Astrocyte (in vitro differentiated cells and primary cell): ENCODE measurements around the gene KRTAP21-3. TPM values are rescaled to one million over a fixed set of nuclear protein-coding genes. Genes with fewer than 3 reads are reported as not detected.

Experiments used
- DNase-seq: peaks from one replicate; pipeline ENCODE4 v3.0.0-alpha.2; 2010; ENCODE audit warnings: low read depth
- FAIRE-seq: peaks from 2 replicates; lab custom pipeline; 2011; peaks lifted over from hg19 to GRCh38; lab: Jason Lieb, UNC
- H2AFZ ChIP-seq: 2 replicates; pipeline ENCODE4 v1.6.0; 2012; ENCODE audit warnings: low read depth, low read length, inconsistent platforms
- H3K27ac ChIP-seq: 2 replicates; pipeline ENCODE4 v1.5.1; 2011; ENCODE audit warnings: low read depth, low read length, inconsistent platforms
- H3K27me3 ChIP-seq: 2 replicates; pipeline ENCODE4 v1.6.0; 2011; ENCODE audit warnings: low read length, inconsistent platforms; ENCODE audit not compliant: insufficient read depth
- H3K36me3 ChIP-seq: 2 replicates; pipeline ENCODE4 v1.5.1; 2011; ENCODE audit warnings: low read length, inconsistent platforms; ENCODE audit not compliant: insufficient read depth
- H3K4me1 ChIP-seq: 2 replicates; pipeline ENCODE4 v1.5.1; 2011; ENCODE audit warnings: low read length, inconsistent platforms; ENCODE audit not compliant: insufficient read depth
- H3K4me2 ChIP-seq: 2 replicates; pipeline ENCODE4 v1.6.0; 2012; ENCODE audit warnings: low read length, inconsistent platforms
- H3K4me3 ChIP-seq: 2 replicates; pipeline ENCODE4 v1.5.1; 2011; ENCODE audit warnings: low read depth, mild to moderate bottlenecking, low read length, inconsistent platforms; ENCODE audit not compliant: insufficient read depth
- H3K79me2 ChIP-seq: 2 replicates; pipeline ENCODE4 v1.6.0; 2012; ENCODE audit warnings: mild to moderate bottlenecking, low read length, inconsistent platforms; ENCODE audit not compliant: insufficient read depth
- H3K9ac ChIP-seq: 2 replicates; pipeline ENCODE4 v1.6.0; 2012; ENCODE audit warnings: mild to moderate bottlenecking, low read length, inconsistent platforms
- H3K9me3 ChIP-seq: 2 replicates; pipeline ENCODE4 v1.5.1; 2012; ENCODE audit warnings: low read depth, mild to moderate bottlenecking, low read length, inconsistent platforms; ENCODE audit not compliant: insufficient read depth
- H4K20me1 ChIP-seq: 2 replicates; pipeline ENCODE4 v1.6.0; 2012; ENCODE audit warnings: low read length, inconsistent platforms; ENCODE audit not compliant: insufficient read depth
- H3K27ac Mint-ChIP-seq: one replicate; pipeline ENCODE4 v1.8.0; 2021; ENCODE audit warnings: mild to moderate bottlenecking, mixed read lengths; ENCODE audit not compliant: unreplicated experiment
- H3K27me3 Mint-ChIP-seq: one replicate; pipeline ENCODE4 v1.8.0; 2021; ENCODE audit warnings: low read depth, mixed read lengths; ENCODE audit not compliant: unreplicated experiment
- H3K36me3 Mint-ChIP-seq: one replicate; pipeline ENCODE4 v1.8.0; 2021; ENCODE audit warnings: low read depth, mixed read lengths; ENCODE audit not compliant: unreplicated experiment
- H3K4me1 Mint-ChIP-seq: one replicate; pipeline ENCODE4 v1.8.0; 2021; ENCODE audit warnings: low read depth, mixed read lengths; ENCODE audit not compliant: unreplicated experiment
- H3K4me3 Mint-ChIP-seq: one replicate; pipeline ENCODE4 v1.8.0; 2021; ENCODE audit warnings: mild to moderate bottlenecking, moderate library complexity, mixed read lengths; ENCODE audit not compliant: unreplicated experiment
- H3K9me3 Mint-ChIP-seq: one replicate; pipeline ENCODE4 v1.8.0; 2021; ENCODE audit warnings: mild to moderate bottlenecking, mixed read lengths; ENCODE audit not compliant: unreplicated experiment
- CTCF ChIP-seq: IDR thresholded peaks from 2 replicates; pipeline ENCODE4 v1.5.1; 2011; ENCODE audit warnings: low read depth, mild to moderate bottlenecking, inconsistent platforms, low read length, moderate library complexity; ENCODE audit not compliant: insufficient read depth
- EZH2 ChIP-seq: IDR thresholded peaks from 2 replicates; pipeline ENCODE4 v1.6.1; 2012; ENCODE audit warnings: mild to moderate bottlenecking, low read length, inconsistent platforms; ENCODE audit not compliant: insufficient read depth
- total RNA-seq: library from RNA; stranded (reverse); gene quantifications from 2 replicates; pipeline ENCODE4 v1.2.1, GENCODE V29; 2021

The KRTAP21-3 gene
- total RNA-seq, 1 donor from 2014 or later = not detected

GRCh38 chr21:30714946-30715345 lies 3.6 kb downstream of the KRTAP21-3 start:
- DNase-seq = no peak
- H3K4me1 ChIP-seq = peaks cover 3% of the 10 kb centered on the region
- no peak overlapping the region for H3K4me2 ChIP-seq
- H3K27ac ChIP-seq = no peak overlapping the region
- H3K27me3 ChIP-seq = no peaks in the 10 kb centered on the region
- Mint-ChIP-seq H3K27ac (no peak overlapping the region), H3K4me1 (peaks cover 17% of the 10 kb centered on the region), H3K36me3 (no peaks in the 10 kb centered on the region), H3K27me3 (no peaks in the 10 kb centered on the region), H3K9me3 (peaks cover 3% of the 10 kb centered on the region), H3K4me3 (no peak overlapping the region)
- FAIRE-seq = no peak
- H3K4me3 ChIP-seq = no peak overlapping the region
- no peaks in the 10 kb centered on the region for H3K36me3 ChIP-seq
- H3K79me2 ChIP-seq = no peaks in the 10 kb centered on the region
- no peaks in the 10 kb centered on the region for H4K20me1 ChIP-seq
- H2AFZ ChIP-seq = no peak overlapping the region
- no peaks in the 10 kb centered on the region for H3K9me3 ChIP-seq
- no peak for TF ChIP-seq EZH2
- TF ChIP-seq CTCF = no peak
- H3K9ac ChIP-seq = no peak overlapping the region

- H3K9me3 Mint-ChIP-seq = peaks cover 3% of the 10 kb centered on the region
These were observed 4.1 kb downstream of the KRTAP21-3 start for GRCh38 chr21:30714456-30714855.

More at GRCh38 chr21:30714456-30714855, 4.1 kb downstream of the KRTAP21-3 start:
- no peak for DNase-seq
- Histone ChIP-seq H3K27ac (no peak overlapping the region), H3K4me2 (no peak overlapping the region), H4K20me1 (no peaks in the 10 kb centered on the region), H3K9ac (no peak overlapping the region), H3K4me1 (peaks cover 3% of the 10 kb centered on the region), H3K9me3 (no peaks in the 10 kb centered on the region), H3K79me2 (no peaks in the 10 kb centered on the region), H2AFZ (no peak overlapping the region), H3K4me3 (no peak overlapping the region), H3K27me3 (no peaks in the 10 kb centered on the region), H3K36me3 (no peaks in the 10 kb centered on the region)
- Mint-ChIP-seq H3K36me3 (no peaks in the 10 kb centered on the region), H3K4me3 (no peak overlapping the region), H3K4me1 (peaks cover 16% of the 10 kb centered on the region), H3K27ac (peak overlapping the region; percentile 50), H3K27me3 (no peaks in the 10 kb centered on the region)
- no peak for FAIRE-seq
- TF ChIP-seq CTCF (no peak), EZH2 (no peak)
